ENCODE measurements around the gene GGACT.

The GGACT gene

DNA sequence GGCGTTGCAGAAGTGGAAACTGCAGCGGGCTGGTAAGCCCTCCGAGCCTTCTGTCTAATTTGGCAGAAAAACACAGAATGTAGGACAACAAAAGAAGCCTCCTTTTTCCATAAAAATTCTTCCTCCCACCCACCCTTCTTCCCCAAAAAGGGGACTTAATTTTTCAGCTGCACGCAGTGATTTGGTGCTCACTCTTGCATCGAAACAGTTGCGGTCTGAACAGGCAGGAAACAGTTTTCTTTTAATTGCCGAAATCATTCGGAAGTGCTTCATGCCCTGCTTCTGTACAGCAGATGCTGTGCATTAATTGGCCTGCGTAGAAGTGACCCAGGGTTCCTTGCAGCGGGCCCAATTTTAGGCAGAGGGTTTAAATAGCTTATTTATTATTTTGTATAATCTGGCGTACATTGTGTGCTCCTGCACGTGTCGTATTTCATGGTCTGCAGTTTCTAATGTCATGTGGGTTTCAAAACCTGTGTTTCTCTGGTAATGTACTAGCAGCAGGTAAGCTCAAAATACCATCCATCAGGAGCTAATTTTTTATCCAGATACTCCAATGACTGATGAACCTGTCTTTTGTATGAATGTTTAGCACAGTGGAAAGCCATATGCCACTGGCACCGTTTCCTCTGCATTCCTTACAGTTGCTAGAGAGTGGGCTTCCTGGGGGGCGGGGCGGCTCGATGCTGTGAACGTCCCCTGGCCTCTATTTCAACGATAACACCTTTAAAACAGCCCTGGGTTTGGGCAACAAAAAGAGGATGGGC lies 66.6 kb downstream of the GGACT start:
- no peak for DNase-seq (ENCODE audit: low read depth)
- H3K4me3 ChIP-seq (replicated peaks; ENCODE audit: low read depth, low read length), result no peak overlapping the region
- TF ChIP-seq, protein P1, sequence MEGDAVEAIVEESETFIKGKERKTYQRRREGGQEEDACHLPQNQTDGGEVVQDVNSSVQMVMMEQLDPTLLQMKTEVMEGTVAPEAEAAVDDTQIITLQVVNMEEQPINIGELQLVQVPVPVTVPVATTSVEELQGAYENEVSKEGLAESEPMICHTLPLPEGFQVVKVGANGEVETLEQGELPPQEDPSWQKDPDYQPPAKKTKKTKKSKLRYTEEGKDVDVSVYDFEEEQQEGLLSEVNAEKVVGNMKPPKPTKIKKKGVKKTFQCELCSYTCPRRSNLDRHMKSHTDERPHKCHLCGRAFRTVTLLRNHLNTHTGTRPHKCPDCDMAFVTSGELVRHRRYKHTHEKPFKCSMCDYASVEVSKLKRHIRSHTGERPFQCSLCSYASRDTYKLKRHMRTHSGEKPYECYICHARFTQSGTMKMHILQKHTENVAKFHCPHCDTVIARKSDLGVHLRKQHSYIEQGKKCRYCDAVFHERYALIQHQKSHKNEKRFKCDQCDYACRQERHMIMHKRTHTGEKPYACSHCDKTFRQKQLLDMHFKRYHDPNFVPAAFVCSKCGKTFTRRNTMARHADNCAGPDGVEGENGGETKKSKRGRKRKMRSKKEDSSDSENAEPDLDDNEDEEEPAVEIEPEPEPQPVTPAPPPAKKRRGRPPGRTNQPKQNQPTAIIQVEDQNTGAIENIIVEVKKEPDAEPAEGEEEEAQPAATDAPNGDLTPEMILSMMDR (IDR thresholded peaks at IDR 0.05; ENCODE audit: low read length, missing control alignments), result no peak

DNA sequence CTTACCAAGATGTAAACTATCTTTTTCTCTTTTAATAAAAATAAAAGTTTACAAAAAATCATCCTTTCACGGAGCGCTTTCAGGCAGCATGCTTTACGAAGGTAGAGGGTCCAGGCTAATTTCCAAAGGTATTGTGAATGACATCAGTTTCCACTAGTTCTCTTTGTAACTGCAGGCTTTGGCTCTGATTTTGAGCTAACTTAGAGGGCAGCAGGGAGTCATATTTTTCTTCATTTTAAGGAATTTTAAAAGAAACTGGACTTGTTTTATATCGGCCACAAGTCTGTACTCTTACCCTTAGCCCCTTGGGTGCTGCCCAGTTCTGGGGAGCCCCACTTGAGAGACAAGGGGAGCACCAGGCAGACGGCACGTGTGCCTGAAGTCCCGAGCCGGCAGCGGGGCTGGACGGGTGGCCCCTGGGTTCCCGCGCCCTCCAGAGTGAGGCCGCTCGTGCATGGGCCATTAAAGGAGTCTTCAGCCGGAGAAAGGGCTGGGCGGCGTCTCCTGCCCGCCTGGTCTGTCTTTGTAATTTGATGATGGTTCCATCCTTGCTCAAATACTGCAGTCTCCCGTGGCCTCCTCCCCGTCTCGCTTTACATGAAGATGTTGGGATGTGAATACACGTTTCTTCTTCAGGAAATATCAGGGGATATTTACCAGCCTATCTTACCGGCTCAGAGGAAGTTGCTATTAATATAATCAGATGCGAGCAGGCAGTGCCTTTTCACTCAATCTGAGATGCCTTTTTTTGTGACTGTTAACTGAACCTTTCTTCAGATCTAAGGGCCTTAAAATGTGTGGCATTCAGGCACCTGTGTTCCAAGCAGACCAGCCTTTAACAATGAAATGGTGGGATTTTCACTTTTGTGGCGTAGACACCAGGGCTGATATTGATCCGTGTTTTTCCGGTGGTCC lies 67.4 kb downstream of the GGACT start:
- TF ChIP-seq, protein P1 (IDR thresholded peaks at IDR 0.05; ENCODE audit: low read length, missing control alignments), result no peak
- H3K4me3 ChIP-seq (replicated peaks; ENCODE audit: low read depth, low read length), result no peak overlapping the region
- DNase-seq (ENCODE audit: low read depth), result no peak

- no peak for DNase-seq (ENCODE audit: low read depth)
- TF ChIP-seq, protein P1 (IDR thresholded peaks at IDR 0.05; ENCODE audit: low read length, missing control alignments), result no peak
- no peak overlapping the region for H3K4me3 ChIP-seq (replicated peaks; ENCODE audit: low read depth, low read length)
These were observed 69.0 kb downstream of the GGACT start for GRCh38 chr13:100519626-100520025.

DNA sequence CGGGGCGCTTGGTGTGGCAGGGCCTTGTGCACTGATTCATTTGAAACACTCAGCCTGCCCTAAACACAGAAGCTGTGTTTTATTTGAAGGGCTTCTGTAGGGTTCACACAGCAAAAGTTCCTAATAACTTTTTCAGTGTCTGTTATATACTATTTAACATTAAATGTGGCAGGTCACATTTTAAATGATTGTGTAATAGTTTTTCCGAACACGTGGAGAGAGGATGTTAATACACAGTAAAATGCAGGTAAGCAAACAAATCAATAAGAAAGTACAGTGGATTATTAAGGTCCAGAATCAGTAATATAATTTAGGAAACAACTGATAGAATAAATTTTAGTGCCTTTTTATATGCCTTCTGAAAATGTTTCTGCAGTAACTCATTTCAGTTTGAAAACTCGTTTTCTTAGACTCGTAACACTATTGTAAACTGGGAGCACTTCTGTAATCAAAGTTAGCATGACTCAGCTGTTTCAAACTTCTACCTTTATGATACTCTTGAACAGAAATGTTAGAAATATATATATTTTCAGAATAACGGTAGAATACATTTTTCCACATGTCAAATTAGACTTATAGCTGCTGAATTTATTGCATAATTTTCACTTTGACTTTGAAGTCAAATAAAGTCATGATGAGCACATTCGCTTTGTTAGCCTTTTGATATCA lies 70.1 kb downstream of the GGACT start:
- H3K4me3 ChIP-seq (replicated peaks; ENCODE audit: low read depth, low read length), result no peak overlapping the region
- TF ChIP-seq, protein P1 (IDR thresholded peaks at IDR 0.05; ENCODE audit: low read length, missing control alignments), result no peak
- DNase-seq (ENCODE audit: low read depth), result no peak

- H3K4me3 ChIP-seq (replicated peaks; ENCODE audit: low read depth, low read length), result no peak overlapping the region
- no peak for DNase-seq (ENCODE audit: low read depth)
- TF ChIP-seq, protein P1 (IDR thresholded peaks at IDR 0.05; ENCODE audit: low read length, missing control alignments), result no peak
These were observed 70.9 kb downstream of the GGACT start for GRCh38 chr13:100517728-100518127.

GRCh38 chr13:100517135-100517534 lies 71.5 kb downstream of the GGACT start:
- DNase-seq (ENCODE audit: low read depth), result no peak
- H3K4me3 ChIP-seq (replicated peaks; ENCODE audit: low read depth, low read length), result no peak overlapping the region
- TF ChIP-seq, protein P1 (IDR thresholded peaks at IDR 0.05; ENCODE audit: low read length, missing control alignments), result no peak

Data from fibroblast of pulmonary artery (primary cell).